GM18951 (cell line): ENCODE measurements around the gene CD300E.

Experiments used
- POLR2A ChIP-seq: IDR thresholded peaks from 4 replicates; pipeline ENCODE4 v1.6.1; 2011; ENCODE audit warnings: mild to moderate bottlenecking; ENCODE audit not compliant: insufficient read length, insufficient read depth; ENCODE audit errors: extremely low read depth
- in situ Hi-C: fragments of 300-500 bp; cut with MboI; formaldehyde crosslinking; loops from one replicate; pipeline ENCODE4 v1.12.0; 2022; ENCODE audit warnings: low sequenced_read_pairs, mixed read lengths, inconsistent platforms; ENCODE audit not compliant: unreplicated experiment

CD300E gene

GRCh38 chr17:74563358-74563757 lies 60.2 kb downstream of the CD300E start:
- TF ChIP-seq POLR2A, result no peak
- in situ Hi-C loops, result no loop called here

GRCh38 chr17:74561586-74561985 lies 62.0 kb downstream of the CD300E start:
- no peak for TF ChIP-seq POLR2A
- in situ Hi-C loops, result no loop called here
